Neural progenitor cell (in vitro differentiated cells): ENCODE results near the gene TOR4A. TPM values are rescaled to one million over a fixed set of nuclear protein-coding genes. Genes with fewer than 3 reads are reported as not detected.

Experiments
- DNase-seq: peaks from one replicate; pipeline ENCODE4 v3.0.0-alpha.2; 2016; ENCODE audit warnings: low spot score
- H2AFZ ChIP-seq: fragments of 200-600 bp; sonication (generic); replicated peaks from 2 replicates; pipeline ENCODE4 v1.6.1; 2016; ENCODE audit warnings: antibody characterized with exemption
- H3F3A ChIP-seq: fragments of 200-600 bp; sonication (generic); 2 replicates; pipeline ENCODE4 v1.6.1; 2016; ENCODE audit warnings: antibody characterized with exemption, low read depth
- H3K27ac ChIP-seq: fragments of 200-600 bp; sonication (generic); 2 replicates; pipeline ENCODE4 v1.5.1; 2016; ENCODE audit warnings: mild to moderate bottlenecking
- H3K27me3 ChIP-seq: fragments of 200-600 bp; sonication (generic); 2 replicates; pipeline ENCODE4 v1.6.1; 2016; ENCODE audit warnings: mild to moderate bottlenecking, moderate library complexity
- H3K36me3 ChIP-seq: fragments of 200-600 bp; sonication (generic); 2 replicates; pipeline ENCODE4 v1.5.1; 2016
- H3K4me1 ChIP-seq: fragments of 200-600 bp; sonication (generic); 2 replicates; pipeline ENCODE4 v1.6.1; 2016; ENCODE audit warnings: mixed run types
- H3K4me2 ChIP-seq: fragments of 200-600 bp; sonication (generic); 2 replicates; pipeline ENCODE4 v1.6.1; 2016
- H3K4me3 ChIP-seq: fragments of 200-600 bp; sonication (generic); 2 replicates; pipeline ENCODE4 v1.5.1; 2016
- H3K79me2 ChIP-seq: fragments of 200-600 bp; sonication (generic); 2 replicates; pipeline ENCODE4 v1.6.1; 2016; ENCODE audit warnings: low read depth
- H3K9ac ChIP-seq: fragments of 200-600 bp; sonication (generic); 2 replicates; pipeline ENCODE4 v1.6.1; 2016
- H3K9me3 ChIP-seq: fragments of 200-600 bp; sonication (generic); 2 replicates; pipeline ENCODE4 v1.5.1; 2016; ENCODE audit warnings: low read depth
- H4K20me1 ChIP-seq: fragments of 200-600 bp; sonication (generic); 2 replicates; pipeline ENCODE4 v1.6.1; 2016; ENCODE audit warnings: low read depth
- H3K27ac Mint-ChIP-seq: 3 replicates; pipeline ENCODE4 v1.8.0; 2021; ENCODE audit warnings: mixed read lengths
- H3K27me3 Mint-ChIP-seq: 2 replicates; pipeline ENCODE4 v1.8.0; 2022; ENCODE audit warnings: low read depth, mild to moderate bottlenecking, inconsistent platforms, moderate library complexity, mixed read lengths; ENCODE audit not compliant: insufficient read depth
- H3K36me3 Mint-ChIP-seq: 3 replicates; pipeline ENCODE4 v1.8.0; 2021; ENCODE audit warnings: mixed read lengths
- H3K4me1 Mint-ChIP-seq: 3 replicates; pipeline ENCODE4 v1.8.0; 2021; ENCODE audit warnings: mixed read lengths
- H3K4me3 Mint-ChIP-seq: 3 replicates; pipeline ENCODE4 v1.8.0; 2021; ENCODE audit warnings: mild to moderate bottlenecking, moderate library complexity, mixed read lengths
- H3K9me3 Mint-ChIP-seq: 3 replicates; pipeline ENCODE4 v1.8.0; 2020; ENCODE audit warnings: mixed read lengths
- EZH2 ChIP-seq: fragments of 200-600 bp; sonication (generic); IDR thresholded peaks from 2 replicates; pipeline ENCODE4 v1.6.1; 2017; ENCODE audit warnings: antibody characterized with exemption, mild to moderate bottlenecking, moderate library complexity
- EZH2phosphoT487 ChIP-seq: fragments of 200-600 bp; sonication (generic); IDR thresholded peaks from 2 replicates; pipeline ENCODE4 v1.6.1; 2017; ENCODE audit warnings: antibody characterized with exemption
- total RNA-seq: library from RNA; depleted of rRNA; stranded (reverse); fragments of >200 nt; gene quantifications from 2 replicates; pipeline ENCODE4 v1.2.3, GENCODE V29; 2015; ENCODE audit warnings: low replicate concordance
- TF ChIP-seq, protein P1 (sequence below): fragments of 200-600 bp; sonication (generic); IDR thresholded peaks from 2 replicates; pipeline ENCODE4 v1.5.1; 2017; ENCODE audit warnings: antibody characterized with exemption, mild to moderate bottlenecking

The TOR4A gene
- total RNA-seq, 1 donor from 2014 or later: 0.39 TPM

GRCh38 chr9:137251194-137251461 is 26.4 kb upstream of the TOR4A start, which contains the start of gene STPG3:
STPG3 (plus strand) TSS chr9:137251286; CDS start chr9:137251287, 1 bp downstream.
- DNase-seq: no peak
- peaks cover 32% of the 10 kb centered on the region for H3K4me1 Mint-ChIP-seq
- H3K9me3 ChIP-seq: no peaks in the 10 kb centered on the region
- no peak within 1 kb of the TSS for H3K9ac ChIP-seq
- H3K27me3 Mint-ChIP-seq: peaks cover 3% of the 10 kb centered on the region
- H3K27ac Mint-ChIP-seq: peak within 1 kb of the TSS; percentile 84
- no peaks in the 10 kb centered on the region for H3K36me3 ChIP-seq
- H3K9me3 Mint-ChIP-seq: no peaks in the 10 kb centered on the region
- H3K4me2 ChIP-seq: no peak within 1 kb of the TSS
- peaks cover 28% of the 10 kb centered on the region for H3K4me1 ChIP-seq
- no peaks in the 10 kb centered on the region for H3K36me3 Mint-ChIP-seq
- no peak within 1 kb of the TSS for H3K27ac ChIP-seq
- H4K20me1 ChIP-seq: peaks cover 10% of the 10 kb centered on the region
- H3K4me3 Mint-ChIP-seq: peak within 1 kb of the TSS; percentile 71
- no peak within 1 kb of the TSS for H3K4me3 ChIP-seq
- no peak within 1 kb of the TSS for H2AFZ ChIP-seq
- peaks cover 10% of the 10 kb centered on the region for H3F3A ChIP-seq
- peaks cover 9% of the 10 kb centered on the region for H3K79me2 ChIP-seq
- TF ChIP-seq EZH2 (no peak), EZH2phosphoT487 (no peak)
- TF ChIP-seq, protein P1, sequence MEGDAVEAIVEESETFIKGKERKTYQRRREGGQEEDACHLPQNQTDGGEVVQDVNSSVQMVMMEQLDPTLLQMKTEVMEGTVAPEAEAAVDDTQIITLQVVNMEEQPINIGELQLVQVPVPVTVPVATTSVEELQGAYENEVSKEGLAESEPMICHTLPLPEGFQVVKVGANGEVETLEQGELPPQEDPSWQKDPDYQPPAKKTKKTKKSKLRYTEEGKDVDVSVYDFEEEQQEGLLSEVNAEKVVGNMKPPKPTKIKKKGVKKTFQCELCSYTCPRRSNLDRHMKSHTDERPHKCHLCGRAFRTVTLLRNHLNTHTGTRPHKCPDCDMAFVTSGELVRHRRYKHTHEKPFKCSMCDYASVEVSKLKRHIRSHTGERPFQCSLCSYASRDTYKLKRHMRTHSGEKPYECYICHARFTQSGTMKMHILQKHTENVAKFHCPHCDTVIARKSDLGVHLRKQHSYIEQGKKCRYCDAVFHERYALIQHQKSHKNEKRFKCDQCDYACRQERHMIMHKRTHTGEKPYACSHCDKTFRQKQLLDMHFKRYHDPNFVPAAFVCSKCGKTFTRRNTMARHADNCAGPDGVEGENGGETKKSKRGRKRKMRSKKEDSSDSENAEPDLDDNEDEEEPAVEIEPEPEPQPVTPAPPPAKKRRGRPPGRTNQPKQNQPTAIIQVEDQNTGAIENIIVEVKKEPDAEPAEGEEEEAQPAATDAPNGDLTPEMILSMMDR: no peak
- H3K27me3 ChIP-seq: peaks cover 6% of the 10 kb centered on the region

DNA sequence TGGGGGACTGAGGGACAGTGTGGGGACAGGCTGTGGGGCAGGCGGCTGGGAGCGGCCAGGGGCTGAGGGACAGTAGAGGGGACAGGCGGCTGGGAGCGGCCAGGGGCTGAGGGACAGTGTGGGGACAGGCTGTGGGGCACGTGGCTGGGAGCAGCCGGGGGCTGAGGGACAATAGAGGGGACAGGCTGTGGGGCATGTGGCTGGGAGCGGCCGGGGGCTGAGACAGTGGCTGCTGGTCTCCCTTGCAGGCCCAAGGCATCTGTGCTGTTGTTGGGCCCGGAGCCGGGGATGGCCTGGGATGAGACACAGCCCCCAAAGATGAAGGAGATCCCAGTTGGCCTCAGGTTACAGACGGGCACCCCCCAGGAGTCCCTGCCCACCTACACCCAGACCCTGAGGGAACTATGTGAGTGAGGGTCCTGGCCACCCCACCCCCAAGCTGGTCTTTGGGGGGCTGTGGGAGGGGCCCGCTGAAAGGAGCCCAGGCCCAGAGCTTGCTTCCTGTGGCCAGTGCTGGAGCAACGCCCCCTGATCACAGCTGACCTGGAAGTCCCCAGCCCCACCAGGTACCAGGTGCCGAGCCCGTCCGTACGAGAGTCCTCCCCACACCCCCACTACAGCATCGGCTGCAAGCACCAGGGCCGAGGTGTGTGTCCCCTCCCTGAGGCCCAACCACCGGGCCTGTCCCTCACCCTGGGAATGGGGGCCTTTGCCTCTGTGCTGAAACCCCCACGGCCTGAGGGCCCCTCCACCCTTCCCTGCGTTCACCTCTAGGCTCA is 25.8 kb upstream of the TOR4A start:
- H3K27me3 Mint-ChIP-seq: peaks cover 3% of the 10 kb centered on the region
- Histone ChIP-seq H4K20me1 (peaks cover 16% of the 10 kb centered on the region), H3K79me2 (peaks cover 14% of the 10 kb centered on the region), H3K36me3 (no peaks in the 10 kb centered on the region), H3K9me3 (no peaks in the 10 kb centered on the region), H2AFZ (no peak overlapping the region), H3F3A (peaks cover 10% of the 10 kb centered on the region), H3K27ac (no peak overlapping the region), H3K4me2 (no peak overlapping the region), H3K4me1 (peaks cover 31% of the 10 kb centered on the region), H3K27me3 (peaks cover 6% of the 10 kb centered on the region), H3K9ac (no peak overlapping the region), H3K4me3 (no peak overlapping the region)
- peak overlapping the region; percentile 84 for H3K27ac Mint-ChIP-seq
- peaks cover 37% of the 10 kb centered on the region for H3K4me1 Mint-ChIP-seq
- H3K4me3 Mint-ChIP-seq: no peak overlapping the region
- no peak for DNase-seq
- TF ChIP-seq EZH2 (no peak), EZH2phosphoT487 (no peak)
- TF ChIP-seq, protein P1: no peak
- H3K9me3 Mint-ChIP-seq: no peaks in the 10 kb centered on the region
- H3K36me3 Mint-ChIP-seq: no peaks in the 10 kb centered on the region

- peaks cover 2% of the 10 kb centered on the region for H3K36me3 Mint-ChIP-seq
- H3K9me3 ChIP-seq: no peaks in the 10 kb centered on the region
- H3K4me3 Mint-ChIP-seq: peak overlapping the region; percentile 95
- no peak overlapping the region for H2AFZ ChIP-seq
- H3K9me3 Mint-ChIP-seq: no peaks in the 10 kb centered on the region
- H3K79me2 ChIP-seq: peaks cover 20% of the 10 kb centered on the region
- H3K27ac ChIP-seq: no peak overlapping the region
- H3K4me1 Mint-ChIP-seq: peaks cover 28% of the 10 kb centered on the region
- H3K27me3 Mint-ChIP-seq: peaks cover 7% of the 10 kb centered on the region
- peaks cover 10% of the 10 kb centered on the region for H3F3A ChIP-seq
- TF ChIP-seq EZH2: no peak
- TF ChIP-seq, protein P1: no peak
- no peak for TF ChIP-seq EZH2phosphoT487
- H3K27ac Mint-ChIP-seq: peak overlapping the region; percentile 66
- peaks cover 19% of the 10 kb centered on the region for H4K20me1 ChIP-seq
- no peak overlapping the region for H3K4me3 ChIP-seq
- H3K27me3 ChIP-seq: peaks cover 6% of the 10 kb centered on the region
- H3K4me1 ChIP-seq: peaks cover 31% of the 10 kb centered on the region
- peak; percentile 43 for DNase-seq
- no peaks in the 10 kb centered on the region for H3K36me3 ChIP-seq
- peak overlapping the region; percentile 49 for H3K4me2 ChIP-seq
- H3K9ac ChIP-seq: no peak overlapping the region
These were observed 24.7 kb upstream of the TOR4A start for GRCh38 chr9:137252555-137253506.
